HepG2 (cell line): ENCODE measurements around the gene TAF11L2. TPM values are rescaled to one million over a fixed set of nuclear protein-coding genes. Genes with fewer than 3 reads are reported as not detected.

ENCODE experiments used
- ATAC-seq: fragments of 200-7000 bp; cut with Tn5 transposase; 3 replicates; pipeline ENCODE4 v1.9.1; 2020; ENCODE audit warnings: mild to moderate bottlenecking, moderate library complexity
- BruUV-seq: library from RNA; stranded (reverse); fragments of 400-500 nt; replicated peaks from 2 replicates; lab custom pipeline; 2021; lab: Mats Ljungman, UMichigan
- CTCF ChIA-PET: fragments of 300-600 bp; formaldehyde crosslinking; extraction: SDS; loops from one replicate; lab custom pipeline; 2021; ENCODE audit warnings: low total read pairs, inconsistent platforms, low intra/inter-chr PET ratio; lab: Yijun Ruan, JAX
- POLR2A ChIA-PET: fragments of 350-600 bp; sonication (Branson Sonifier 250); formaldehyde crosslinking; loops from one replicate; lab custom pipeline; 2020; ENCODE audit warnings: antibody characterized with exemption, inconsistent platforms; lab: Yijun Ruan, JAX
- DNase-seq: peaks from one replicate; pipeline ENCODE4 v3.0.0-alpha.2; 2015; ENCODE audit warnings: low spot score
- FAIRE-seq: peaks from 3 replicates; lab custom pipeline; 2011; peaks lifted over from hg19 to GRCh38; lab: Jason Lieb, UNC
- H2AFZ ChIP-seq: one replicate; pipeline ENCODE4 v1.6.1; 2011; ENCODE audit warnings: low read length, inconsistent platforms
- H3K27ac ChIP-seq: fragments of 300-600 bp; 3 replicates; pipeline ENCODE4 v1.8.0; 2011; ENCODE audit warnings: mixed run types, mild to moderate bottlenecking, mixed read lengths, low read length, inconsistent platforms; ENCODE audit not compliant: insufficient read depth; ENCODE audit errors: extremely low read length
- H3K27me3 ChIP-seq, 2 experiments: fragments of 200-600 bp in 1 of 2; 2 replicates in 1 of 2; 3 replicates in 1 of 2; pipeline versions ENCODE4 v1.6.0 to v1.8.0; 2011; ENCODE audit warnings: low read length in 2 of 2, mild to moderate bottlenecking in 2 of 2, moderate library complexity in 2 of 2, inconsistent platforms in 1 of 2; ENCODE audit not compliant: insufficient read depth in 2 of 2, control insufficient read depth in 1 of 2
- H3K36me3 ChIP-seq, 2 experiments: fragments of 200-600 bp in 1 of 2; replicated peaks in 1 of 2; 2 replicates in 1 of 2; 3 replicates in 1 of 2; pipeline versions ENCODE4 v1.5.1 to v1.8.0; 2011; ENCODE audit warnings: low read length in 2 of 2, inconsistent platforms in 1 of 2; ENCODE audit not compliant: insufficient read depth in 2 of 2, control insufficient read depth in 1 of 2
- H3K4me1 ChIP-seq: 2 replicates; pipeline ENCODE4 v1.5.1; 2012; ENCODE audit warnings: low read length, inconsistent platforms; ENCODE audit not compliant: insufficient read depth
- H3K4me2 ChIP-seq: 2 replicates; pipeline ENCODE4 v1.6.0; 2011; ENCODE audit warnings: low read depth, low read length, inconsistent platforms
- H3K4me3 ChIP-seq, 3 experiments: fragments of 200-600 bp in 1 of 3; sonication (generic), shearing (Covaris generic) in 1 of 3; replicated peaks in 1 of 3; 2 replicates each; pipeline ENCODE4 v1.5.1; 2011 to 2016; ENCODE audit warnings: low read length in 3 of 3, inconsistent platforms in 2 of 3, low read depth in 2 of 3, mild to moderate bottlenecking in 2 of 3, control low read depth in 1 of 3, mixed read lengths in 1 of 3; ENCODE audit not compliant: insufficient read depth in 1 of 3
- H3K79me2 ChIP-seq: one replicate; pipeline ENCODE4 v1.6.1; 2011; ENCODE audit warnings: low read length, inconsistent platforms; ENCODE audit not compliant: insufficient read depth
- H3K9ac ChIP-seq: 2 replicates; pipeline ENCODE4 v1.6.0; 2011; ENCODE audit warnings: mild to moderate bottlenecking, low read depth, low read length, inconsistent platforms; ENCODE audit not compliant: insufficient read depth
- H3K9me3 ChIP-seq: 2 replicates; pipeline ENCODE4 v1.5.1; 2012; ENCODE audit warnings: mild to moderate bottlenecking, low read length
- H4K20me1 ChIP-seq: 2 replicates; pipeline ENCODE4 v1.6.0; 2011; ENCODE audit warnings: inconsistent platforms, mild to moderate bottlenecking, low read length, moderate library complexity; ENCODE audit not compliant: insufficient read depth
- ARNT2 ChIP-seq: sonication (generic); formaldehyde crosslinking; IDR thresholded peaks from 2 replicates; pipeline ENCODE4 v1.8.0; 2022; ENCODE audit warnings: mild to moderate bottlenecking, low read depth, missing genetic modification reagents, moderate library complexity
- BCL6 ChIP-seq: IDR thresholded peaks from 2 replicates; pipeline ENCODE4 v1.6.1; 2016; ENCODE audit warnings: missing genetic modification reagents, missing compliant biosample characterization
- KMT2B ChIP-seq: IDR thresholded peaks from 2 replicates; pipeline ENCODE4 v1.6.1; 2016; ENCODE audit warnings: missing genetic modification reagents, missing compliant biosample characterization
- MED13 ChIP-seq: sonication (generic); formaldehyde crosslinking; IDR thresholded peaks from 2 replicates; pipeline ENCODE4 v1.5.0; 2020; ENCODE audit warnings: missing genetic modification reagents
- MTA1 ChIP-seq: sonication (generic); formaldehyde crosslinking; IDR thresholded peaks from 2 replicates; pipeline ENCODE4 v1.4.0; 2020; ENCODE audit warnings: missing genetic modification reagents, mild to moderate bottlenecking, borderline replicate concordance
- MZF1 ChIP-seq: sonication (generic); formaldehyde crosslinking; IDR thresholded peaks from 2 replicates; pipeline ENCODE4 v1.8.1; 2023; ENCODE audit warnings: mild to moderate bottlenecking, missing genetic modification reagents, borderline replicate concordance
- RFXANK ChIP-seq: IDR thresholded peaks from 2 replicates; pipeline ENCODE4 v1.6.1; 2016
- SAFB2 ChIP-seq: sonication (generic); formaldehyde crosslinking; IDR thresholded peaks from 2 replicates; pipeline ENCODE4 v1.5.1; 2020; ENCODE audit warnings: missing genetic modification reagents, low read depth, mild to moderate bottlenecking, borderline replicate concordance
- SMAD3 ChIP-seq: sonication (generic); formaldehyde crosslinking; IDR thresholded peaks from 2 replicates; pipeline ENCODE4 v1.4.0; 2020; ENCODE audit warnings: missing genetic modification reagents
- SMARCE1 ChIP-seq: fragments of 450-650 bp; IDR thresholded peaks from 2 replicates; pipeline ENCODE4 v1.6.1; 2017; ENCODE audit warnings: borderline replicate concordance
- ZBTB2 ChIP-seq: sonication (generic); formaldehyde crosslinking; IDR thresholded peaks from 2 replicates; pipeline ENCODE4 v1.8.0; 2022; ENCODE audit warnings: low read depth, missing genetic modification reagents
- ZBTB33 ChIP-seq: sonication (generic); formaldehyde crosslinking; IDR thresholded peaks from 2 replicates; pipeline ENCODE4 v1.4.0; 2020; ENCODE audit warnings: missing genetic modification reagents
- ZNF138 ChIP-seq: sonication (generic); formaldehyde crosslinking; IDR thresholded peaks from 2 replicates; pipeline ENCODE4 v1.5.0; 2020; ENCODE audit warnings: mild to moderate bottlenecking, low read depth, missing genetic modification reagents
- ZNF251 ChIP-seq: sonication (generic); formaldehyde crosslinking; IDR thresholded peaks from 2 replicates; pipeline ENCODE4 v1.9.0; 2021; ENCODE audit warnings: mild to moderate bottlenecking, missing genetic modification reagents
- ZNF776 ChIP-seq: sonication (generic); formaldehyde crosslinking; IDR thresholded peaks from 2 replicates; pipeline ENCODE4 v1.4.0; 2020; ENCODE audit warnings: mild to moderate bottlenecking, missing genetic modification reagents
- ZNF792 ChIP-seq: IDR thresholded peaks from 2 replicates; pipeline ENCODE4 v1.6.1; 2016
- ZUFSP ChIP-seq: sonication (generic); formaldehyde crosslinking; IDR thresholded peaks from 2 replicates; pipeline ENCODE4 v1.9.0; 2021; ENCODE audit warnings: missing genetic modification reagents, mild to moderate bottlenecking, borderline replicate concordance
- WGBS: methylation state at CpG from one replicate; pipeline ENCODE4 v1.1.6; 2017; ENCODE audit warnings: low lambda C conversion rate; 5-methylcytosine and 5-hydroxymethylcytosine counted together
- in situ Hi-C: cut with HindIII; loops from 2 replicates; pipeline ENCODE4 v1.10.0; 2017; ENCODE audit warnings: low pct_unique_long_range_greater_than_20kb; ENCODE audit not compliant: extremely low pct_ligation_motif_present
- intact Hi-C: fragments of 100-400 bp; cut with micrococcal nuclease; formaldehyde crosslinking; loops from one replicate; pipeline ENCODE4 v1.10.0; 2022; ENCODE audit not compliant: unreplicated experiment
- polyA plus RNA-seq, 8 experiments: library from polyadenylated mRNA; depleted of rRNA in 3 of 8; stranded (reverse) in 7 of 8; unstranded in 1 of 8; fragments of >200 nt; fragmentation: Illumina TruSeq in 4 of 8; extraction: Trizol in 4 of 8; gene quantifications; 2 replicates each; pipeline versions ENCODE4 v1.2.1 to v1.2.3, GENCODE V29; 2011 to 2016; ENCODE audit warnings: low read depth in 4 of 8, missing spikeins in 1 of 8, mixed read lengths in 1 of 8; ENCODE audit not compliant: insufficient read depth in 1 of 8
- total RNA-seq, 5 experiments: library from RNA; depleted of rRNA; stranded (reverse); fragments of >200 nt; fragmentation: Illumina TruSeq; extraction: Trizol; gene quantifications; 2 replicates each; pipeline ENCODE4 v1.2.3, GENCODE V29; 2016; ENCODE audit warnings: low read depth in 1 of 5

The TAF11L2 gene
- total and polyA plus RNA-seq, 2 of the 13 experiments (the other 11 are each of a cell fraction or from before 2014, with no cell fraction given): not detected

- no peaks in the 10 kb centered on the region for H4K20me1 ChIP-seq
- FAIRE-seq: no peak
- H3K4me1 ChIP-seq: no peaks in the 10 kb centered on the region
- 18% methylated on average over 4 of the region's 4 CpGs for WGBS
- no peak overlapping the region for H3K4me3 ChIP-seq
- H3K9ac ChIP-seq: no peak overlapping the region
- ChIA-PET POLR2A (no interaction called here), CTCF (no interaction called here)
- no peaks in the 10 kb centered on the region for H3K79me2 ChIP-seq
- intact Hi-C loops: no loop called here
- in situ Hi-C loops: no loop called here
- no TSS peak for BruUV-seq
- no peaks in the 10 kb centered on the region for H3K27me3 ChIP-seq
- no peak for DNase-seq
- H3K4me2 ChIP-seq: no peak overlapping the region
- no peak for ATAC-seq
- no peaks in the 10 kb centered on the region for H3K36me3 ChIP-seq
- no peaks in the 10 kb centered on the region for H3K9me3 ChIP-seq
- H3K27ac ChIP-seq: no peak overlapping the region
- no peak for TF ChIP-seq ZNF776 (CRISPR knock-in tag)
- no peak for TF ChIP-seq ZNF251 (CRISPR knock-in tag)
- no peak for TF ChIP-seq SMARCE1
- no peak for TF ChIP-seq ARNT2
- no peak for TF ChIP-seq MZF1 (CRISPR knock-in tag)
- TF ChIP-seq MED13 (CRISPR knock-in tag): no peak
- no peak for TF ChIP-seq ZNF138
- TF ChIP-seq RFXANK (CRISPR knock-in tag): no peak
- no peak overlapping the region for H2AFZ ChIP-seq
These were observed 45.1 kb upstream of the TAF11L2 start for GRCh38 chr5:17452936-17453335.

GRCh38 chr5:17455942-17456341 lies 42.1 kb upstream of the TAF11L2 start:
- H3K4me2 ChIP-seq: no peak overlapping the region
- DNase-seq (no peak), FAIRE-seq (no peak), ATAC-seq (no peak)
- H3K4me1 ChIP-seq: no peaks in the 10 kb centered on the region
- H3K27me3 ChIP-seq: no peaks in the 10 kb centered on the region
- no peaks in the 10 kb centered on the region for H3K9me3 ChIP-seq
- BruUV-seq: no TSS peak
- no peak overlapping the region for H3K27ac ChIP-seq
- POLR2A ChIA-PET: no interaction called here
- H3K9ac ChIP-seq: no peak overlapping the region
- H3K36me3 ChIP-seq: no peaks in the 10 kb centered on the region
- 17% methylated on average over 3 of the region's 3 CpGs for WGBS
- H2AFZ ChIP-seq: no peak overlapping the region
- in situ Hi-C loops: no loop called here
- H3K79me2 ChIP-seq: no peaks in the 10 kb centered on the region
- intact Hi-C loops: no loop called here
- H4K20me1 ChIP-seq: no peaks in the 10 kb centered on the region
- CTCF ChIA-PET: no interaction called here
- H3K4me3 ChIP-seq: no peak overlapping the region
- TF ChIP-seq KMT2B (no peak), ZBTB33 (CRISPR knock-in tag) (no peak), ZBTB2 (CRISPR knock-in tag) (no peak), ZUFSP (no peak), MTA1 (CRISPR knock-in tag) (no peak), SAFB2 (no peak), SMAD3 (CRISPR knock-in tag) (no peak), ZNF792 (no peak), BCL6 (CRISPR knock-in tag) (no peak)
